H9 (cell line): Measurements from ENCODE around the gene MIEF2. TPM values are rescaled to one million over a fixed set of nuclear protein-coding genes. Genes with fewer than 3 reads are reported as not detected.

ENCODE experiments used
- DNase-seq: peaks from one replicate; pipeline ENCODE4 v3.0.0-alpha.2; 2017
- H2AFZ ChIP-seq: one replicate; pipeline ENCODE4 v1.6.1; 2013; ENCODE audit warnings: mild to moderate bottlenecking, low read length, control low read depth, moderate library complexity
- H2AK5ac ChIP-seq: 2 replicates; pipeline ENCODE4 v1.6.1; 2013; ENCODE audit warnings: low read length, control low read depth, mixed read lengths; ENCODE audit not compliant: insufficient read length
- H2BK120ac ChIP-seq: one replicate; pipeline ENCODE4 v1.6.1; 2013; ENCODE audit warnings: low read depth, mild to moderate bottlenecking, low read length, control low read depth, inconsistent platforms; ENCODE audit not compliant: poor library complexity, severe bottlenecking
- H2BK12ac ChIP-seq: 2 replicates; pipeline ENCODE4 v1.6.1; 2013; ENCODE audit warnings: low read length, control low read depth, mixed read lengths, low read depth; ENCODE audit not compliant: insufficient read length
- H2BK15ac ChIP-seq: 2 replicates; pipeline ENCODE4 v1.6.1; 2013; ENCODE audit warnings: low read depth, low read length, control low read depth
- H2BK20ac ChIP-seq: one replicate; pipeline ENCODE4 v1.6.1; 2013; ENCODE audit warnings: low read depth, mild to moderate bottlenecking, low read length, control low read depth, inconsistent platforms; ENCODE audit not compliant: poor library complexity, severe bottlenecking
- H2BK5ac ChIP-seq: 2 replicates; pipeline ENCODE4 v1.6.1; 2013; ENCODE audit warnings: low read length, control low read depth, mixed read lengths; ENCODE audit not compliant: insufficient read length
- H3K14ac ChIP-seq: 2 replicates; pipeline ENCODE4 v1.6.1; 2013; ENCODE audit warnings: low read length, control low read depth; ENCODE audit not compliant: insufficient read depth
- H3K18ac ChIP-seq: 2 replicates; pipeline ENCODE4 v1.6.1; 2013; ENCODE audit warnings: low read depth, mild to moderate bottlenecking, mixed read lengths, low read length, control low read depth; ENCODE audit not compliant: insufficient read length
- H3K23ac ChIP-seq: 2 replicates; pipeline ENCODE4 v1.6.1; 2013; ENCODE audit warnings: low read length, control low read depth, mixed read lengths, low read depth; ENCODE audit not compliant: insufficient read length
- H3K23me2 ChIP-seq: 2 replicates; pipeline ENCODE4 v1.6.1; 2013; ENCODE audit warnings: low read depth, mild to moderate bottlenecking, mixed read lengths, low read length, control low read depth; ENCODE audit not compliant: insufficient read length, poor library complexity, severe bottlenecking
- H3K27ac ChIP-seq: 2 replicates; pipeline ENCODE4 v1.5.1; 2013; ENCODE audit warnings: low read length, control low read depth, mixed read lengths, low read depth; ENCODE audit not compliant: insufficient read length
- H3K27me3 ChIP-seq: 2 replicates; pipeline ENCODE4 v1.6.1; 2013; ENCODE audit warnings: low read length, control low read depth, inconsistent platforms; ENCODE audit not compliant: insufficient read depth
- H3K4ac ChIP-seq: 2 replicates; pipeline ENCODE4 v1.6.1; 2013; ENCODE audit warnings: low read depth, mild to moderate bottlenecking, control low read depth, inconsistent platforms, low read length, moderate library complexity
- H3K4me1 ChIP-seq: 2 replicates; pipeline ENCODE4 v1.6.1; 2013; ENCODE audit warnings: low read length, control low read depth, inconsistent platforms; ENCODE audit not compliant: insufficient read depth
- H3K4me2 ChIP-seq: 2 replicates; pipeline ENCODE4 v1.6.1; 2013; ENCODE audit warnings: low read length, control low read depth, mixed read lengths; ENCODE audit not compliant: insufficient read length, insufficient read depth
- H3K56ac ChIP-seq: 2 replicates; pipeline ENCODE4 v1.6.1; 2013; ENCODE audit warnings: low read depth, mild to moderate bottlenecking, mixed read lengths, low read length, control low read depth; ENCODE audit not compliant: insufficient read length
- H3K79me1 ChIP-seq: 2 replicates; pipeline ENCODE4 v1.6.1; 2013; ENCODE audit warnings: low read depth, mild to moderate bottlenecking, moderate library complexity, low read length, control low read depth, inconsistent platforms; ENCODE audit not compliant: insufficient read depth, poor library complexity, severe bottlenecking
- H3K79me2 ChIP-seq: 2 replicates; pipeline ENCODE4 v1.6.1; 2013; ENCODE audit warnings: low read length, control low read depth, inconsistent platforms; ENCODE audit not compliant: insufficient read depth
- H3K9ac ChIP-seq: 2 replicates; pipeline ENCODE4 v1.6.1; 2013; ENCODE audit warnings: low read length, control low read depth, mixed read lengths; ENCODE audit not compliant: insufficient read length; ENCODE audit errors: extremely low read depth
- H3K9me3 ChIP-seq: one replicate; pipeline ENCODE4 v1.6.1; 2013; ENCODE audit warnings: low read depth, low read length, inconsistent platforms; ENCODE audit not compliant: control insufficient read depth
- H3T11ph ChIP-seq: one replicate; pipeline ENCODE4 v1.6.1; 2013; ENCODE audit warnings: mild to moderate bottlenecking, low read length, control low read depth, inconsistent platforms
- H4K20me1 ChIP-seq: one replicate; pipeline ENCODE4 v1.6.1; 2013; ENCODE audit not compliant: control insufficient read depth, insufficient read length, insufficient read depth
- H4K5ac ChIP-seq: 2 replicates; pipeline ENCODE4 v1.6.1; 2013; ENCODE audit warnings: low read depth, mild to moderate bottlenecking, mixed read lengths, low read length, control low read depth; ENCODE audit not compliant: insufficient read length
- H4K8ac ChIP-seq: replicated peaks from 2 replicates; pipeline ENCODE4 v1.6.1; 2013; ENCODE audit warnings: low read length, control low read depth, mixed read lengths, low read depth; ENCODE audit not compliant: insufficient read length
- H4K91ac ChIP-seq: 2 replicates; pipeline ENCODE4 v1.6.1; 2013; ENCODE audit warnings: low read depth, mild to moderate bottlenecking, moderate library complexity, mixed read lengths, low read length, control low read depth; ENCODE audit not compliant: insufficient read length
- H3K27ac Mint-ChIP-seq, 3 experiments: 2 replicates in 2 of 3; 3 replicates in 1 of 3; pipeline ENCODE4 v1.8.0; 2020 to 2021; ENCODE audit warnings: mixed read lengths in 3 of 3, mild to moderate bottlenecking in 1 of 3, moderate library complexity in 1 of 3
- H3K27me3 Mint-ChIP-seq: 2 replicates; pipeline ENCODE4 v1.8.0; 2021; ENCODE audit warnings: low read depth, mild to moderate bottlenecking, moderate library complexity, mixed read lengths
- H3K36me3 Mint-ChIP-seq, 3 experiments: 2 replicates in 2 of 3; 3 replicates in 1 of 3; pipeline ENCODE4 v1.8.0; 2020 to 2021; ENCODE audit warnings: low read depth in 3 of 3, mixed read lengths in 3 of 3; ENCODE audit not compliant: insufficient read depth in 1 of 3
- H3K4me1 Mint-ChIP-seq, 2 experiments: 2 replicates each; pipeline ENCODE4 v1.8.0; 2020; ENCODE audit warnings: mixed read lengths in 2 of 2
- H3K4me3 Mint-ChIP-seq, 2 experiments: 2 replicates in 1 of 2; 3 replicates in 1 of 2; pipeline ENCODE4 v1.8.0; 2020 to 2021; ENCODE audit warnings: mild to moderate bottlenecking in 2 of 2, mixed read lengths in 2 of 2, moderate library complexity in 1 of 2
- H3K9me3 Mint-ChIP-seq, 2 experiments: 2 replicates in 1 of 2; 3 replicates in 1 of 2; pipeline ENCODE4 v1.8.0; 2020; ENCODE audit warnings: mild to moderate bottlenecking in 2 of 2, mixed read lengths in 2 of 2, moderate library complexity in 1 of 2
- WGBS: extraction: QIAGEN DNeasy Blood & Tissue Kit; methylation state at CpG from one replicate; pipeline ENCODE4 v1.1.7; 2013; ENCODE audit warnings: missing lambda C conversion rate, low lambda C conversion rate, mixed read lengths; ENCODE audit not compliant: insufficient read length; ENCODE audit errors: extremely low coverage; 5-methylcytosine and 5-hydroxymethylcytosine counted together
- total RNA-seq: library from RNA; stranded (reverse); gene quantifications from 2 replicates; pipeline ENCODE4 v1.2.1, GENCODE V29; 2021
- TF ChIP-seq, protein P1 (sequence below): fragments of 200-600 bp; sonication (generic); conservative IDR thresholded peaks from 3 replicates; pipeline ENCODE4 v1.8.0; 2021; ENCODE audit warnings: antibody characterized with exemption, mild to moderate bottlenecking

MIEF2 gene
- total RNA-seq, 1 experiment from 2014 or later, result 10.3 TPM

DNA sequence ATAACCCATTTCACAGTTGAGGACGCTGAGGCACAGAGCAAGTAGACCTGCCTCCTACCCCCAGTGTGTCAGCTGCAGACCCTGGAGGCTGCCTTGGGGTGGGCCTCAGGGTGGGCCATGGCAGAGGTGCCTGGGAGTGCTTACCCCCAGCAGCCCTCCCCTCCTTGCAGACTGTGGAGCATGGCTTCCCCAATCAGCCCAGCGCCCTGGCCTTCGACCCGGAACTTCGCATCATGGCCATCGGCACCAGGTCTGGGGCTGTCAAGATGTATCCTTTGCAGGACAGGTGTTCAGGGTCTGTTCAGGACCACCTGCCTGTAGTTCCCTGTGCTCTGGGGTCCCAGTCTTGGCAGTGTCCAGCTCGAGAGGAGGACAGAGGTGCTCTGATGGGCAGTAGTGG is 30.7 kb upstream of the MIEF2 start:
- no peak overlapping the region for H3K4me2 ChIP-seq
- H3K14ac ChIP-seq, result no peak overlapping the region
- H4K8ac ChIP-seq, result no peak overlapping the region
- H2BK12ac ChIP-seq, result no peak overlapping the region
- no CpG with 5 or more reads among the region's 7 CpGs for WGBS
- TF ChIP-seq, protein P1, sequence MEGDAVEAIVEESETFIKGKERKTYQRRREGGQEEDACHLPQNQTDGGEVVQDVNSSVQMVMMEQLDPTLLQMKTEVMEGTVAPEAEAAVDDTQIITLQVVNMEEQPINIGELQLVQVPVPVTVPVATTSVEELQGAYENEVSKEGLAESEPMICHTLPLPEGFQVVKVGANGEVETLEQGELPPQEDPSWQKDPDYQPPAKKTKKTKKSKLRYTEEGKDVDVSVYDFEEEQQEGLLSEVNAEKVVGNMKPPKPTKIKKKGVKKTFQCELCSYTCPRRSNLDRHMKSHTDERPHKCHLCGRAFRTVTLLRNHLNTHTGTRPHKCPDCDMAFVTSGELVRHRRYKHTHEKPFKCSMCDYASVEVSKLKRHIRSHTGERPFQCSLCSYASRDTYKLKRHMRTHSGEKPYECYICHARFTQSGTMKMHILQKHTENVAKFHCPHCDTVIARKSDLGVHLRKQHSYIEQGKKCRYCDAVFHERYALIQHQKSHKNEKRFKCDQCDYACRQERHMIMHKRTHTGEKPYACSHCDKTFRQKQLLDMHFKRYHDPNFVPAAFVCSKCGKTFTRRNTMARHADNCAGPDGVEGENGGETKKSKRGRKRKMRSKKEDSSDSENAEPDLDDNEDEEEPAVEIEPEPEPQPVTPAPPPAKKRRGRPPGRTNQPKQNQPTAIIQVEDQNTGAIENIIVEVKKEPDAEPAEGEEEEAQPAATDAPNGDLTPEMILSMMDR, result no peak
- no peak overlapping the region for H2AK5ac ChIP-seq
- no peaks in the 10 kb centered on the region for H3K4me1 ChIP-seq
- no peak overlapping the region for H3K56ac ChIP-seq
- no peak overlapping the region for H3K23ac ChIP-seq
- H3K79me2 ChIP-seq, result peaks cover 25% of the 10 kb centered on the region; the same call in 1 of the 2 replicates
- peaks cover 9% of the 10 kb centered on the region for H3K79me1 ChIP-seq
- H3K9me3 ChIP-seq, result no peaks in the 10 kb centered on the region
- no peak overlapping the region for H3K18ac ChIP-seq
- H4K91ac ChIP-seq, result no peak overlapping the region
- H2BK20ac ChIP-seq, result no peak overlapping the region
- no peak overlapping the region for H2AFZ ChIP-seq
- Mint-ChIP-seq H3K4me3 (peak overlapping the region in 1 of 2 experiments; percentile 35; a peak in 1 of 5 replicates), H3K27ac (peak overlapping the region in 1 of 3 experiments; percentile 44; a peak in 2 of 7 replicates), H3K36me3 (peaks cover 6 to 24% (median 23%) of the 10 kb centered on the region in 3 experiments; a peak in 6 of 7 replicates), H3K27me3 (no peaks in the 10 kb centered on the region), H3K9me3 (no peaks in the 10 kb centered on the region; a peak in 1 of 5 replicates), H3K4me1 (peaks cover 20 to 24% of the 10 kb centered on the region in 2 experiments)
- H2BK5ac ChIP-seq, result no peak overlapping the region
- no peaks in the 10 kb centered on the region for H3K27me3 ChIP-seq
- no peak overlapping the region for H3K4ac ChIP-seq
- H3K23me2 ChIP-seq, result peaks cover 10% of the 10 kb centered on the region
- no peak overlapping the region for H3K27ac ChIP-seq
- H3T11ph ChIP-seq, result no peak overlapping the region
- H2BK15ac ChIP-seq, result no peak overlapping the region
- H4K20me1 ChIP-seq, result no peaks in the 10 kb centered on the region
- DNase-seq, result no peak
- H2BK120ac ChIP-seq, result no peak overlapping the region
- no peak overlapping the region for H4K5ac ChIP-seq
- H3K9ac ChIP-seq, result no peak overlapping the region
